ENCODE data around the gene CDH12.

- TF ChIP-seq POLR2AphosphoS5 (IDR thresholded peaks at IDR 0.05) (no peak), CTCF (IDR thresholded peaks at IDR 0.05) (no peak)
These were observed 237.2 kb downstream of the CDH12 start for GRCh38 chr5:22615964-22616363.
